Loucy (cell line): ENCODE data around the gene SAPCD2.

Source experiments
- H2AFZ ChIP-seq: fragments of 200-600 bp; sonication (generic); 2 replicates; pipeline ENCODE4 v1.6.0; 2016; ENCODE audit warnings: antibody characterized with exemption, mild to moderate bottlenecking, low read length, moderate library complexity
- H3F3A ChIP-seq: fragments of 200-600 bp; 2 replicates; pipeline ENCODE4 v1.6.0; 2016; ENCODE audit warnings: antibody characterized with exemption, low read depth, mild to moderate bottlenecking
- H3K27me3 ChIP-seq: fragments of 200-600 bp; sonication (generic); 2 replicates; pipeline ENCODE4 v1.6.1; 2014; ENCODE audit warnings: low read length, mild to moderate bottlenecking; ENCODE audit not compliant: insufficient read depth, poor library complexity, severe bottlenecking
- H3K36me3 ChIP-seq: fragments of 200-600 bp; sonication (generic); 2 replicates; pipeline ENCODE4 v1.6.1; 2016; ENCODE audit warnings: low read length; ENCODE audit not compliant: insufficient read depth
- H3K4me1 ChIP-seq: fragments of 200-600 bp; sonication (generic); 2 replicates; pipeline ENCODE4 v1.5.1; 2014; ENCODE audit warnings: low read length, mild to moderate bottlenecking; ENCODE audit not compliant: insufficient read depth, poor library complexity, severe bottlenecking
- H3K4me2 ChIP-seq: fragments of 200-600 bp; sonication (generic); 2 replicates; pipeline ENCODE4 v1.6.0; 2014; ENCODE audit warnings: antibody characterized with exemption, low read length, low read depth, mild to moderate bottlenecking; ENCODE audit not compliant: poor library complexity, severe bottlenecking
- H3K4me3 ChIP-seq: fragments of 200-600 bp; sonication (generic); 2 replicates; pipeline ENCODE4 v1.5.1; 2014; ENCODE audit warnings: low read length, mild to moderate bottlenecking, mixed read lengths; ENCODE audit not compliant: poor library complexity, severe bottlenecking
- H3K79me2 ChIP-seq: fragments of 200-600 bp; sonication (generic); 2 replicates; pipeline ENCODE4 v1.6.1; 2014; ENCODE audit warnings: low read length; ENCODE audit not compliant: insufficient read depth
- H3K9ac ChIP-seq: fragments of 200-600 bp; sonication (generic); 2 replicates; pipeline ENCODE4 v1.6.0; 2014; ENCODE audit warnings: mild to moderate bottlenecking, low read depth, low read length, moderate library complexity; ENCODE audit not compliant: poor library complexity, severe bottlenecking
- H3K9me2 ChIP-seq: fragments of 200-600 bp; sonication (generic); replicated peaks from 2 replicates; pipeline ENCODE4 v1.6.1; 2016; ENCODE audit warnings: low read depth, low read length, mixed read lengths
- H3K9me3 ChIP-seq: fragments of 200-600 bp; sonication (generic); 2 replicates; pipeline ENCODE4 v1.6.1; 2014; ENCODE audit warnings: mild to moderate bottlenecking, antibody characterized with exemption, low read length, low read depth; ENCODE audit not compliant: insufficient read depth
- H4K20me1 ChIP-seq: fragments of 200-600 bp; sonication (generic); 2 replicates; pipeline ENCODE4 v1.6.0; 2014; ENCODE audit warnings: antibody characterized with exemption, low read length, mild to moderate bottlenecking; ENCODE audit not compliant: insufficient read depth, poor library complexity, severe bottlenecking
- EZH2phosphoT487 ChIP-seq: fragments of 200-600 bp; IDR thresholded peaks from 2 replicates; pipeline ENCODE4 v1.6.1; 2018; ENCODE audit warnings: antibody characterized with exemption, mild to moderate bottlenecking, moderate library complexity, borderline replicate concordance
- TF ChIP-seq, protein P1 (sequence below): fragments of 200-600 bp; sonication (generic); conservative IDR thresholded peaks from 2 replicates; pipeline ENCODE4 v1.5.1; 2014; ENCODE audit warnings: mild to moderate bottlenecking, antibody characterized with exemption, low read length

Gene SAPCD2

DNA sequence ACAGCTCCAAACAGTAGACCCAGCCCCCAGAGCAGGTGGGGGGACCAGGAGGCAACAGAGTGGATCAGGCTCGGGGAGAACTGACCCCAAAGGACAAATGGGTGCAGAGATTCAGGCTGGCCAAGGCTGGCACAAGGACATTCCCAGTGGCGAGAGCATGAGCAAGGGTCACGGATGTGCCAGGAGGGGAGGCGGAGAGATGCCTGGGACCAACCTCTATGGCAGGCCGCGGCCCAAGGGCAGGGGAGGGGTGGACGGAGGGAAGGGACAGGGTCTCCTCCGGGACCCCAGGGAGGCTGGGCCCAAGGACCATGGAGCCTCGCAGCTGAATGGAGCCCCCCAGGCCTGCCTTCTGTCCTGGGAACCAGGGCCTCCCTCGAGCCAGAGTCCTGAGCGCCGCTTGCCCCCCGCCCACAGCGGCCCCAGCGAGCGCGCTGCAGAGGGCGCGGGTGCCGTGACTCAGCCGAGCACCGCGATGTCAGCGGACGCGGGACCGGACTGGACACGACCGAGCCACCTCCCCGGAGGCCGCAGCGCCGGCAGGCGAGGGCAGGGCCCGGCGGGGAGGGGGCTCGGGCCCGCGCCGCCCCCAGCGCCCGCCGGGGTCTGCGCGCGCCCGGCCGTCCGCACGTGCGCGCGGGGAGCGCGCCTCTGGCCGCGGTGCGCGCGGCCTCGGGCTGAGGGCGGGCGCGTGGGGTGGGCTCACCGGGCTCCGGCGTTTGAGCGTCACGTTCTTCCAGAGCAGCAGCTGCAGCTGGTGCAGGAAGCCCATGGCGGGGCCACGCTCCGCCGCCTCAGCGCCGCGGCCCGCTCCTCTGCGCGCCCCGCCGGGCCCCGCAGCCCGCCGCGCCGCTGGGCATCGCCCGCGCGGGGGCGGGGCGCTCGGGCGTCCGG, 42.7 kb downstream of the SAPCD2 start, which contains the start of gene ABCA2:
ABCA2 (minus strand) TSS at position 869 of the 894 bp plus-strand sequence; CDS start at position 772, 97 bp downstream.
- peak within 1 kb of the TSS; percentile 92 for H3K9ac ChIP-seq
- H4K20me1 ChIP-seq = peaks cover 5% of the 10 kb centered on the region

DNA sequence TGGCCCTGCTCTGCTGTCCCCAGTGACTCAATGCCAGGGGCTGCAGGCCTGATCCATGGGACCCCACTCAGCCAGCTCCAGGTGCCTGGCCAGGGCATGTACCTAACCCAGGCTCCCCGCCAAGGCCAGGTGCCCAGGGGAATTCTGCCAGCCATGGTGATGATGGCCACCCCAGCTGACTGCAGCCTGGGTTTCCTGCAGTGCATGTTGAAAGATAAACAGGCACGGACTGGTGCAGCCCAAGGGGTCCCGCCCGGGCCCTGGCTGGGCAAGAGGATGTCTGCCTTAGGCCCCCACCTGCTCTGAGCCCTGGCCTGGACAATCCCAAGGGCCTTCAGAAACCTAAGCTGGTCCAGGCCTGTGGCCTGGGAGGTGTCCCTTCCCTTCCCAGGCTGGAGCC, 43.5 kb downstream of the SAPCD2 start:
- Histone ChIP-seq H4K20me1 (peaks cover 5% of the 10 kb centered on the region), H2AFZ (no peak overlapping the region), H3K36me3 (no peaks in the 10 kb centered on the region), H3K4me1 (peaks cover 42% of the 10 kb centered on the region), H3K9me3 (no peaks in the 10 kb centered on the region), H3K79me2 (peaks cover 5% of the 10 kb centered on the region; the same call in 1 of the 2 replicates), H3K4me3 (peak overlapping the region; percentile 71), H3K4me2 (peak overlapping the region; percentile 84), H3K9ac (peak overlapping the region; percentile 66), H3F3A (peaks cover 7% of the 10 kb centered on the region; the same call in 1 of the 2 replicates), H3K9me2 (no peaks in the 10 kb centered on the region), H3K27me3 (no peaks in the 10 kb centered on the region)
- no peak for TF ChIP-seq EZH2phosphoT487
- TF ChIP-seq, protein P1, sequence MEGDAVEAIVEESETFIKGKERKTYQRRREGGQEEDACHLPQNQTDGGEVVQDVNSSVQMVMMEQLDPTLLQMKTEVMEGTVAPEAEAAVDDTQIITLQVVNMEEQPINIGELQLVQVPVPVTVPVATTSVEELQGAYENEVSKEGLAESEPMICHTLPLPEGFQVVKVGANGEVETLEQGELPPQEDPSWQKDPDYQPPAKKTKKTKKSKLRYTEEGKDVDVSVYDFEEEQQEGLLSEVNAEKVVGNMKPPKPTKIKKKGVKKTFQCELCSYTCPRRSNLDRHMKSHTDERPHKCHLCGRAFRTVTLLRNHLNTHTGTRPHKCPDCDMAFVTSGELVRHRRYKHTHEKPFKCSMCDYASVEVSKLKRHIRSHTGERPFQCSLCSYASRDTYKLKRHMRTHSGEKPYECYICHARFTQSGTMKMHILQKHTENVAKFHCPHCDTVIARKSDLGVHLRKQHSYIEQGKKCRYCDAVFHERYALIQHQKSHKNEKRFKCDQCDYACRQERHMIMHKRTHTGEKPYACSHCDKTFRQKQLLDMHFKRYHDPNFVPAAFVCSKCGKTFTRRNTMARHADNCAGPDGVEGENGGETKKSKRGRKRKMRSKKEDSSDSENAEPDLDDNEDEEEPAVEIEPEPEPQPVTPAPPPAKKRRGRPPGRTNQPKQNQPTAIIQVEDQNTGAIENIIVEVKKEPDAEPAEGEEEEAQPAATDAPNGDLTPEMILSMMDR = no peak

More for the DNA sequence above, 42.7 kb downstream of the SAPCD2 start, which contains the start of gene ABCA2:
- Histone ChIP-seq H3F3A (peaks cover 7% of the 10 kb centered on the region; the same call in 1 of the 2 replicates), H3K4me1 (peaks cover 50% of the 10 kb centered on the region), H3K4me2 (peak within 1 kb of the TSS; percentile 90), H3K27me3 (no peaks in the 10 kb centered on the region), H3K79me2 (peaks cover 5% of the 10 kb centered on the region; the same call in 1 of the 2 replicates), H2AFZ (peak within 1 kb of the TSS; percentile 93), H3K36me3 (no peaks in the 10 kb centered on the region), H3K9me2 (no peaks in the 10 kb centered on the region), H3K9me3 (no peaks in the 10 kb centered on the region), H3K4me3 (peak within 1 kb of the TSS; percentile 81)
- TF ChIP-seq, protein P1 = no peak
- no peak for TF ChIP-seq EZH2phosphoT487

DNA sequence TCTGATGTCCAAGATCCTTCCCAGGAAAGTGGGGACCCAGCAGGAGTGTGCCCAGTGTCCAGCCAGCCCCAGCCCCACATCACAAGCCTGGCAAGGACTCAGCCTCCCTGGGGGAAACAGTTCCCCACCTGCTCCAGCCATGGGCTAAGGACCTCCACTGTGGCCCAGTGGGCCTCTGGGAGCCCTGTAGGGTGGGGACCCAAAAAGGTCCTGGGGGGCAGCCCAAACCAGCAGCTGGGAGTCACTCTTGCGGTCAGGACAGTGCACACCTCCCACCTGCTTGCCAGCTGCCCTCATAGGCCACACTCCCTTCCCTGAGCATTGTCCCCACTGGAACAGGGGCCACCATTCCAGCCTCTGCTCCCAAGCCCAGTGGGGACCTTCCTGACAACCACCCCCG, 44.0 kb downstream of the SAPCD2 start:
- Histone ChIP-seq H3K9me2 (no peaks in the 10 kb centered on the region), H3K4me3 (no peak overlapping the region), H3K4me1 (peaks cover 39% of the 10 kb centered on the region), H2AFZ (no peak overlapping the region), H4K20me1 (peaks cover 8% of the 10 kb centered on the region), H3K4me2 (peak overlapping the region; percentile 84), H3F3A (peaks cover 7% of the 10 kb centered on the region; the same call in 1 of the 2 replicates), H3K9ac (peak overlapping the region; percentile 66), H3K79me2 (peaks cover 5% of the 10 kb centered on the region; the same call in 1 of the 2 replicates), H3K36me3 (no peaks in the 10 kb centered on the region), H3K27me3 (no peaks in the 10 kb centered on the region), H3K9me3 (no peaks in the 10 kb centered on the region)
- TF ChIP-seq EZH2phosphoT487 = no peak
- TF ChIP-seq, protein P1 = no peak
